Suprapubic skin (tissue), 4 donors: ENCODE data around the gene PODN. TPM values are rescaled to one million over a fixed set of nuclear protein-coding genes. Genes with fewer than 3 reads are reported as not detected.

Source experiments
- DNase-seq, 2 donors: peaks; one replicate each; pipeline ENCODE4 v3.0.0-alpha.2; 2019; ENCODE audit warnings: low spot score in 2 of 2
- H3K27ac ChIP-seq: fragments of 200-600 bp; sonication (generic); one replicate; pipeline ENCODE4 v1.5.1; 2019
- H3K27me3 ChIP-seq: fragments of 200-600 bp; sonication (generic); one replicate; pipeline ENCODE4 v1.5.1; 2019
- H3K36me3 ChIP-seq: fragments of 200-600 bp; sonication (generic); one replicate; pipeline ENCODE4 v1.5.1; 2019
- H3K4me1 ChIP-seq: fragments of 200-600 bp; sonication (generic); one replicate; pipeline ENCODE4 v1.5.1; 2019
- H3K4me3 ChIP-seq: fragments of 200-600 bp; sonication (generic); one replicate; pipeline ENCODE4 v1.5.1; 2019; ENCODE audit warnings: mild to moderate bottlenecking
- H3K9me3 ChIP-seq: fragments of 200-600 bp; sonication (generic); one replicate; pipeline ENCODE4 v1.5.1; 2019
- EP300 ChIP-seq: sonication (generic); formaldehyde crosslinking; IDR thresholded peaks from one replicate; pipeline ENCODE4 v1.6.1; 2017; ENCODE audit warnings: antibody characterized with exemption
- POLR2A ChIP-seq, 2 donors: fragments of 450-650 bp; IDR thresholded peaks; one replicate each; pipeline ENCODE4 v1.6.1; 2017; ENCODE audit warnings: antibody characterized with exemption in 2 of 2, mild to moderate bottlenecking in 2 of 2, moderate library complexity in 2 of 2
- POLR2AphosphoS5 ChIP-seq, 3 donors: sonication (generic); formaldehyde crosslinking; IDR thresholded peaks; one replicate each; pipeline ENCODE4 v1.6.1; 2017; ENCODE audit warnings: antibody characterized with exemption in 3 of 3
- WGBS: methylation state at CpG from one replicate; pipeline ENCODE4 v1.1.5; 2018; 5-methylcytosine and 5-hydroxymethylcytosine counted together
- total RNA-seq, 4 donors: library from RNA; depleted of rRNA; stranded (reverse); fragments of >200 nt; gene quantifications; one replicate each; pipeline ENCODE4 v1.1.0, GENCODE V29; 2016
- TF ChIP-seq, protein P1 (sequence below), 2 donors: fragments of 200-600 bp in 1 of 2; fragments of 450-650 bp in 1 of 2; sonication (generic) in 1 of 2; IDR thresholded peaks; one replicate each; pipeline ENCODE4 v1.5.1; 2016 to 2019; ENCODE audit warnings: antibody characterized with exemption in 2 of 2, mild to moderate bottlenecking in 1 of 2, moderate library complexity in 1 of 2

PODN gene
- total RNA-seq, 4 donors from 2014 or later = 13.9 to 32.8 (median 19.8) TPM

DNA sequence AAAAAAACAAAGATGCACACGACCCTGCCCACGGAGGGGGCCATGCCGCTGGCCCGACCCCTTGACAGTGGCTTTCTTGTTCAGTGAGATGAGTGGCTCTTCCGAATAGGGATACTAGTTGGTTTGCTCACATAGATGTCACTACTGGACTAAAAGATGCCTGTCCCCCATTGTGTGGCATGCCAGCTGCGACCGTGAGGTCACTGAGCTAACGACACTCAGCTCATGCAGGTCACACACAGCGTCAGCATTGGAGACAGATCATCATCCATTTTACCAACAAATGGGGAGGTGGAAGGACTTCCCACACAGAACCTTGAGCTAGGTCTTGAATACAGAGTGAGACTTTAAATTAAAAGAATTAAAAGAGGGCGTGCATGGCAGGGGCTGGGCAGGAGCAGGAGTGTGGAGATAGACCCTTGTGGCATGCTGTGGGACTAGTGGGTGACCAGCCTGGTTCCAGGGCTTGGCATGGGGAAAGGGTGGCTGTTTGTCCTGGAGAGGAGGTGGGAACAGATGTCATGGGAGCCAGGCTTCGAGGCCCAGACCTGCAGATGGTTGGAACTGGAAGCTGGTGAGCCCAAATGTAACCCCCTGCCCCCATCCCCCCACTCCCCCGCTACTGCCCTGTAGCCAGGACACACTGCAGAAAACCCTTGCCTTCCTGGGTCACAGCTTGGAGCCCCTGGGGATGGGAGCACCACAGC, 68.0 kb downstream of the PODN start:
- no peaks in the 10 kb centered on the region for H3K9me3 ChIP-seq
- H3K27me3 ChIP-seq = no peaks in the 10 kb centered on the region
- no peak overlapping the region for H3K4me3 ChIP-seq
- WGBS = 86% methylated on average over 12 of the region's 12 CpGs
- peaks cover 5% of the 10 kb centered on the region for H3K4me1 ChIP-seq
- TF ChIP-seq, protein P1, sequence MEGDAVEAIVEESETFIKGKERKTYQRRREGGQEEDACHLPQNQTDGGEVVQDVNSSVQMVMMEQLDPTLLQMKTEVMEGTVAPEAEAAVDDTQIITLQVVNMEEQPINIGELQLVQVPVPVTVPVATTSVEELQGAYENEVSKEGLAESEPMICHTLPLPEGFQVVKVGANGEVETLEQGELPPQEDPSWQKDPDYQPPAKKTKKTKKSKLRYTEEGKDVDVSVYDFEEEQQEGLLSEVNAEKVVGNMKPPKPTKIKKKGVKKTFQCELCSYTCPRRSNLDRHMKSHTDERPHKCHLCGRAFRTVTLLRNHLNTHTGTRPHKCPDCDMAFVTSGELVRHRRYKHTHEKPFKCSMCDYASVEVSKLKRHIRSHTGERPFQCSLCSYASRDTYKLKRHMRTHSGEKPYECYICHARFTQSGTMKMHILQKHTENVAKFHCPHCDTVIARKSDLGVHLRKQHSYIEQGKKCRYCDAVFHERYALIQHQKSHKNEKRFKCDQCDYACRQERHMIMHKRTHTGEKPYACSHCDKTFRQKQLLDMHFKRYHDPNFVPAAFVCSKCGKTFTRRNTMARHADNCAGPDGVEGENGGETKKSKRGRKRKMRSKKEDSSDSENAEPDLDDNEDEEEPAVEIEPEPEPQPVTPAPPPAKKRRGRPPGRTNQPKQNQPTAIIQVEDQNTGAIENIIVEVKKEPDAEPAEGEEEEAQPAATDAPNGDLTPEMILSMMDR (IDR thresholded peaks at IDR 0.05) = no peak
- TF ChIP-seq POLR2AphosphoS5 (IDR thresholded peaks at IDR 0.05) (no peak), POLR2A (IDR thresholded peaks at IDR 0.05) (no peak), EP300 (no peak)
- H3K36me3 ChIP-seq = no peaks in the 10 kb centered on the region
- no peak overlapping the region for H3K27ac ChIP-seq
- peak in 1 of 2 donors; percentile 61 for DNase-seq

DNA sequence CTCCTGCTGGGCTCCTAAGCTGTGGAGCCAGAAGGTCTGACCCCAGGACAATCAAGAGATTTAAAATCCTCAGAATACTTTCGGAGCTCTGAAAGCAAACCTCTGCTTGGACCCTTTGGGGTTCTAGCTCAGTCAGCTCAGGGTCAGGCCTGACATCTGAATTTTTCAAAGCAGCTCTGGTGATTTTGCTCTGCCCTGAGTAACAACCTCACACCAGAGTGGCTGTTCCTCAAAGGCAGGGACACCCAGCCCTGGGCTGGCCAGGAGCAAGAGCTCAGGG, 68.5 kb downstream of the PODN start:
- TF ChIP-seq POLR2AphosphoS5 (IDR thresholded peaks at IDR 0.05) (no peak), EP300 (no peak), POLR2A (IDR thresholded peaks at IDR 0.05) (no peak)
- TF ChIP-seq, protein P1 (IDR thresholded peaks at IDR 0.05) = no peak
- Histone ChIP-seq H3K4me1 (no peaks in the 10 kb centered on the region), H3K4me3 (no peak overlapping the region), H3K9me3 (no peaks in the 10 kb centered on the region), H3K27me3 (no peaks in the 10 kb centered on the region), H3K27ac (no peak overlapping the region), H3K36me3 (no peaks in the 10 kb centered on the region)
- no CpG with 5 or more reads among the region's 1 CpG for WGBS
- peak in 1 of 2 donors; percentile 13 for DNase-seq

DNA sequence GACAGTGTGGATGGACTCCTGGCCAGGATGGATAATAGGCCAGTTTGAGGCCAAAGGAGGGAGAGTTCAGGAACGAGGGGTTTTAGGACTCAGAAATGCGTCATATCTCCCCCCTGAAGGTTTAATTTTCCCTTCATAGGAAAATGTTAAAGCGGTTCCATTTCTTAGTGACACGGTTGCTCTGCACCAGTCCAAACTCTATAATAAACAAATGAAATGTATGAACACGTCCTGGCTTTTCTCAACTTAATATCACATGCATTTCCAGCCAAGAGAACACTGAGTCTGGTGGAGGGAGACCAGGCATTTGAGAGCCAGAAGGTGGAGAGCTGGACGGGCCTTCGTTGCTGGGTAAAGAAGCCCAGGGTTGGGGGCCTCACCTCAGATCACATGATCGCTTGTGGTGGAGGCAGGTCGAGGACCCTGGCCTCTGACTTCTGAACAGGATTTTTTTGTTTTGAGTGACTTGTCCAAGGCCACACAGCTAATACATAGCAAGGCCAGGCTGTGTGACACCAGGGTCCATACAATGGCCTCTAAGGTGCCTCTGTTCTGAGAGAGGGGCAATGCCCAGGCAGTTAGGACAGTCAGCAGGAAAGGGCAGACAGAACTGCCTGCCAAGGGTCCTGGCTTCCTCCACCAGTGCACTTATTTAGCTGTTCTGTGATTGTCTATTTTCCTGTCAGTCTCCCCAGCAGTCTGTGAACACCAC, 69.0 kb downstream of the PODN start:
- H3K27ac ChIP-seq = no peak overlapping the region
- WGBS = 81% methylated on average over 9 of the region's 9 CpGs

DNA sequence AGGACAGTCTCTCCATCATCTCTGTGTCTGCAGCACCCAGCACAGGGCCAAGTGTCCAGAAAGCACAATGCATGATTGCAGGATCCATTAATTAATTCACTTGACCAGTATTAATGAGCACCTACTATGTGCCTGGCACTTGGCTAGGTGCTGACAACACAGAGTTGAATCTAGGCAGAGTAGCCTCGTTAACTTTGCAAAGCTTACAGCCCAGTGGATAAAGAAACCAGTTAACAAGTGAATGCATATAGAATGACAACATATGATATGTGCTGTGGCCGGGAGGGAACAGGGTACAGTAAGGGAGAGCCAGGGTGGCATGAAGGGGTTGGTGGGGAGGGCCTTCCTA, 69.6 kb downstream of the PODN start:
- no peak overlapping the region for H3K4me3 ChIP-seq
- H3K27ac ChIP-seq = no peak overlapping the region
- TF ChIP-seq POLR2A (IDR thresholded peaks at IDR 0.05) (no peak), EP300 (no peak), POLR2AphosphoS5 (IDR thresholded peaks at IDR 0.05) (no peak)
- TF ChIP-seq, protein P1 (IDR thresholded peaks at IDR 0.05) = no peak
- H3K36me3 ChIP-seq = no peaks in the 10 kb centered on the region
- 94% methylated on average over 2 of the region's 2 CpGs for WGBS
- no peaks in the 10 kb centered on the region for H3K9me3 ChIP-seq
- no peaks in the 10 kb centered on the region for H3K27me3 ChIP-seq
- peak in 1 of 2 donors; percentile 15 for DNase-seq
- H3K4me1 ChIP-seq = no peaks in the 10 kb centered on the region

More for the DNA sequence above, 69.0 kb downstream of the PODN start:
- no peak for TF ChIP-seq POLR2AphosphoS5 (IDR thresholded peaks at IDR 0.05)
- no peak for TF ChIP-seq EP300
- TF ChIP-seq, protein P1 (IDR thresholded peaks at IDR 0.05) = no peak
- TF ChIP-seq POLR2A (IDR thresholded peaks at IDR 0.05) = no peak
- DNase-seq = peak in 1 of 2 donors; percentile 48
- no peak overlapping the region for H3K4me3 ChIP-seq
- H3K4me1 ChIP-seq = no peaks in the 10 kb centered on the region
- no peaks in the 10 kb centered on the region for H3K36me3 ChIP-seq
- no peaks in the 10 kb centered on the region for H3K9me3 ChIP-seq
- H3K27me3 ChIP-seq = no peaks in the 10 kb centered on the region

DNA sequence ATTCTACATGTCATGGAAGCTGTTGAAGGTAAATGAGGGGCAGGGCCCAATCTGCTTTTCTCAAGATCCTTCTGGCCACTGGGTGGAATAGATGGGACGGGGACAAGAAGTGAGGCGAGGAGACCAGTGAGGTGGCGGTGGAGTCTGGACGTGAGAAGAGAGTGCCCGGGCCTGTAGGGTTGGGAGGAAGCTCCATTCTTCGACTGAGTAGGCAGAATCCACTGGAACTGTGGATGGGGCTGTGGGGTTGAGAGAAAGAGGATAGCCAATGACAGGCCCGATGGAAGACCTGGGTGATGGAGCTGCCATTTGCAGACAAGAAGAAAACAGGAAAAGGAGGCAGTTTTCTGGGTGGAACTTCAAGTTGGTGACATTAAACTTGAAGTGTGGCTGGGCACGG, 70.2 kb downstream of the PODN start:
- Histone ChIP-seq H3K27ac (no peak overlapping the region), H3K36me3 (no peaks in the 10 kb centered on the region), H3K27me3 (no peaks in the 10 kb centered on the region), H3K4me3 (no peak overlapping the region), H3K9me3 (no peaks in the 10 kb centered on the region), H3K4me1 (no peaks in the 10 kb centered on the region)
- peak; percentile 41 to 55 for DNase-seq
- 85% methylated on average over 8 of the region's 8 CpGs for WGBS
- no peak for TF ChIP-seq POLR2AphosphoS5 (IDR thresholded peaks at IDR 0.05)
- TF ChIP-seq, protein P1 (IDR thresholded peaks at IDR 0.05) = no peak
- TF ChIP-seq EP300 = no peak
- TF ChIP-seq POLR2A (IDR thresholded peaks at IDR 0.05) = no peak
